WI38 (cell line): ENCODE data around the gene OPCML.

Experiments used
- H3K4me3 ChIP-seq: 2 replicates; pipeline ENCODE4 v1.5.1; 2011; ENCODE audit warnings: low read depth, mild to moderate bottlenecking, control low read depth, low read length
- TF ChIP-seq, protein P1 (sequence below): IDR thresholded peaks from 2 replicates; pipeline ENCODE4 v1.5.1; 2012; ENCODE audit warnings: low read depth, mild to moderate bottlenecking, control low read depth, low read length

Gene OPCML

DNA sequence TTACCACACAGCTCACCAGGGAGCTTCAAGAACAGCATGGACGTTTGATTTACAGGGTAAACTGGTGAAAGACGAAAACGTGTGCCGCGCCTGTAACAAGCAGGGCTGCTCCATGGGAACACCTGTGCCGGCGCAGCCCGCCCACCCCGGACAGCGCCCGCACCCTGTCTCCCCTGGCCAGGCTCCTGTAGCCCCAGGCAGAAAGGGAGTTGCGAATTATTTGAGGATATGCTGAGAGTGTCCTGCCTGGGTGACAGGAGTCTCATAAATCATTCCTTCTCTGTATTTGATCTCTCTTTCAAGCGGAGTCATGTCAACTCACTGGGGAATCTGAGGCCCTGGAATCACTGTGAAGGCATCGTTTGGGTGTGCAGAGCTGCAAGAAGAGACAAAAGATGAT lies 804.3 kb downstream of the OPCML start:
- TF ChIP-seq, protein P1, sequence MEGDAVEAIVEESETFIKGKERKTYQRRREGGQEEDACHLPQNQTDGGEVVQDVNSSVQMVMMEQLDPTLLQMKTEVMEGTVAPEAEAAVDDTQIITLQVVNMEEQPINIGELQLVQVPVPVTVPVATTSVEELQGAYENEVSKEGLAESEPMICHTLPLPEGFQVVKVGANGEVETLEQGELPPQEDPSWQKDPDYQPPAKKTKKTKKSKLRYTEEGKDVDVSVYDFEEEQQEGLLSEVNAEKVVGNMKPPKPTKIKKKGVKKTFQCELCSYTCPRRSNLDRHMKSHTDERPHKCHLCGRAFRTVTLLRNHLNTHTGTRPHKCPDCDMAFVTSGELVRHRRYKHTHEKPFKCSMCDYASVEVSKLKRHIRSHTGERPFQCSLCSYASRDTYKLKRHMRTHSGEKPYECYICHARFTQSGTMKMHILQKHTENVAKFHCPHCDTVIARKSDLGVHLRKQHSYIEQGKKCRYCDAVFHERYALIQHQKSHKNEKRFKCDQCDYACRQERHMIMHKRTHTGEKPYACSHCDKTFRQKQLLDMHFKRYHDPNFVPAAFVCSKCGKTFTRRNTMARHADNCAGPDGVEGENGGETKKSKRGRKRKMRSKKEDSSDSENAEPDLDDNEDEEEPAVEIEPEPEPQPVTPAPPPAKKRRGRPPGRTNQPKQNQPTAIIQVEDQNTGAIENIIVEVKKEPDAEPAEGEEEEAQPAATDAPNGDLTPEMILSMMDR: no peak
- H3K4me3 ChIP-seq: no peak overlapping the region

DNA sequence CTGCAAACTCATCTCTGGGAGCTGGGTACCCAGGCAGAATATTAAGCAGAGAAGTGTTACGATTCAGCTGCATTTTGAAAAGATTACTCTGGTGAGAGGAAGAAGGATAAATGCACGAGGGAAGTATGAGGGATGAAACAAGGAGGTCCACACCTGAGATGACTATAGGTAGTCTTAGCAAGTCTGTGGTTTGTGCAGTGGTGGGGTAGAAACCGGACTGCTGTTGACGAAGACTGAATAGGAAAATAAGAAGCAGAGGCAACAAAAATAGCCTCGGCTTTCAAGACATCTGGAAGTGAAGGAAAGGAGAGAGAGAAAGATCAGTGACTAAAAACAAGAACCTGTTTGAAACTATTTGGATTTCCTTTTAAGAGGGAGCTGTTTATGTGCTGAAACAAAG lies 810.8 kb downstream of the OPCML start:
- H3K4me3 ChIP-seq: no peak overlapping the region
- TF ChIP-seq, protein P1: no peak

DNA sequence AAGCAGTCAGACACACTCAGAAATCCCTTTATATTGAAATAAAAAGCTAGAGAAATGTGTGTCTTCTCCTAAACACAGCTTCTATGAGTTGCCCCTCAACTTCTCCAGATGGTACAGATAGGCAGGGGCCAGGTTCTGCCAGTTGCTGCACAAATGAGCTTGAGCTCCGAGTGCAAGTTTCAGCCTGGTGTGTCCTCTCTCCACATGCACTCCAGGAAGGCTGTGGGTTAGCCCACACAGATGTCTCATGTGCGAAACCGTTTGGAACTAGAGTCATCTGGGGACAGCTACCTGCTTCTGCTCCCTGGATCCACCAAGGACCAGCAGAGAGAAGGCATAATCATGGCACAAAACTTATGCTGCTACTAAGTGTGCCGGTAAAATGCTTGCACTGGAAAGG lies 812.6 kb downstream of the OPCML start:
- TF ChIP-seq, protein P1: no peak
- no peak overlapping the region for H3K4me3 ChIP-seq

DNA sequence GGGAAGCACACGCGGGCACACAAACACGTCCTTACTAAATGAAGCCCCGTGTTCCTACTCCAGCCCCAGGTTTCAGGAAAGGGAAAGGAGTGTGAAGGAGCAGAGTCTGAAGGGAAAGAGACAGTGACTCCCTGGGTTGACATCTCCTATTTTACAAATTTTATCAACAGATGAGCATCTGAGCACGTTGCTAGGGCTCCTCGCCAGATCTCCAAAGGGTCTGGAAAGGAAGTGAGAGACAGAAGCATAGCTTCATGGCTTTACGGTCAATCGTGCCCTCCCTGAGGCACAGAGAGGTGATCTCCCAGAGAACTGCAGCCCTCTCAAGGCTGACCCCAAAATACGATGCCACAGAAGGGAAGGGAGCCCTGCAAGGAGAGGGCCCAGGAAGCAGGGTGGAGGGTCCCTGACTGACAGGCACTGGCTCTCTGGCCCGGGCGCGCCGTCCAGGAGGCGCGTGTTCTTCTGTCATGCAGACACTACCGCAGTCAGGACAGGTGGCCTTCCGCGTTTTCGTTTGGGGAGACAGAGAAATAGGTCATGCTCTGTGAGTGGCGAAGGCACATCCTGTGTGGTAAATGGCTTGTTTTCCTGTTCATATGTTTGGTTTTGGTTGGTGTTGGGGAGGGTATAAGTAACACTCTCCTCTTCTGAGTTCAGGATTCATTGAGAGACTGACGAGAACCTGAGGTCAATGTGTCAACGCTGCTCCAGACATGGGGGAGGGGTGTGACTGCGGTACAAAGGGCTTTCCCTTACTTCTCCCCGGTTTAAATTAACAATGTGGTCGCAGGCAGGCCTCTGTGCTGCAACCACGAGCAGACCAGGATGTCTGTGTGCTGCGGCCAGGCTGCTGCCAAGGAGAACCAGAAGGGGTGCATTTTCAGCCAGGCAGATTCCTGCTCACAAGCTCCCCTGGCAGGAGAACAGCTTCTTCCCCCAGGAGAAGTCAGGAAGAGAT lies 813.3 kb downstream of the OPCML start:
- no peak overlapping the region for H3K4me3 ChIP-seq
- TF ChIP-seq, protein P1: no peak

DNA sequence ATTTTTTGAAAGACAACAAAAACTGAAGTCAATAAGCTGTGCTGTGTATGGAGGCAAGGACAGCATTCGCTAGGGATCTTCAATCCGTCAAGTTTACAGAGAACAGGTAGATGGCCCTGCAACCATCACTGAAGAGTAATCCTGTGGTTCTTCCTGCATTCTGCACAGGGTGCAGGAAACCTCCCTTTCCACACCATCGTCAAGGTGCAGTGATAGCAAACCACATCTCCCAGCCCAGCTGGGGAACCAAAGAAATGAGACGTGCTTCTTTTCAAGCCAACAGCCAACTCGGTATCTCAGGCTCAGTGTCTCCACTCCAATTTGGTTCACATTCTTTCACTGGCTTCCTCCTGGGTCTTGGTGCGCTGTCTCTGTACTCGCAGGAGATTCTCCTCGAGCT lies 814.5 kb downstream of the OPCML start:
- H3K4me3 ChIP-seq: no peak overlapping the region
- TF ChIP-seq, protein P1: no peak

DNA sequence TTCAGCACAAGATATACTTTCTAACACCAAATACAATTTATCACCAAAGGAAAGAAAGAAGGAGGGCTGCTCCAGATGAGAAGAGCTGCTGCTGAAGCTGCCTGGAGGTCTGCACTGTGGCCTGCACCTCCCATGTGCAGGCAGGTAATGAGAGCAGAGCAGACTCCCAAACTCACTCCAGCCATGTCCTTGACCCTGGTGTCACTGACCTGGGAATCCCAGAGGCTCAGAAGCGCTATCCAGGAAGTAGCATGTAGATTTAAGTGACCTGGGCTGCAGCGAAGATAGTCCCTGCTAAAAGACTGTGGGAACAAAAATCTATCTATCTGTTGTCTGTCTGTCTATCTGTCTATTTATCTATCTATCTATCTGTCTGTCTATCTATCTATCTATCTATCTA lies 816.3 kb downstream of the OPCML start:
- TF ChIP-seq, protein P1: no peak
- no peak overlapping the region for H3K4me3 ChIP-seq

DNA sequence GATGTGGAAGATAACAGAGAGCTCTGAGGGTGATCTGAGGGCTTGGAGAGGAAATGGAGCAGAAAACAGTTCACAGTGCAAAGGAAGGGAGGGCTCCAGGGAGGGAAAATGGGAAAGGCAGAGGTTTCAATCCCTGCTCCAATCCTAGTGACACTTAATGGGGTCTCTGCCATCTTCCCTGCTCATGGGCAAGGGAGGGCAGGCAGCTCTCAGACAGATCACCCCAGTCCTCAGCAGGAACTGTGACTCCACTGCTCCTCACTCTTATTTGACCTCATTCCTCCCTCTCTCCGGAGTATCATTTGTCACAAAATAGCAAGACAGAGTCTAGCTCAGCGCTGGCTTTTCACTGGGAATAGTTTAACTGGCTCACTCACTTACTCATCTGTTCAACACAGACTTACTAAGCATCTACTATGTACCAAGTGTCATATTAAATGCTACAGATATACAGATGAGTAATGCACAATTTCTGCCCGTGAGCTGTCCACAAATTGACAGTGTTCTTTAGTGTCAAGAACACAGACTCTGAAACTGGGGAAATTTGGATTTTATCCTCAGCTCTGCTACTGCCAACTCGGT lies 817.4 kb downstream of the OPCML start:
- H3K4me3 ChIP-seq: no peak overlapping the region
- TF ChIP-seq, protein P1: no peak
